CD8-positive, alpha-beta memory T cell (primary cell): ENCODE data around the gene CDADC1. TPM values are rescaled to one million over a fixed set of nuclear protein-coding genes. Genes with fewer than 3 reads are reported as not detected.

Experiments
- CTCF ChIA-PET: fragments of 350-600 bp; sonication (Branson Sonifier 250); formaldehyde crosslinking; loops from one replicate; lab custom pipeline; 2021; ENCODE audit warnings: antibody characterized with exemption; lab: Charles Lee
- POLR2A ChIA-PET: fragments of 350-600 bp; sonication (Branson Sonifier 250); formaldehyde crosslinking; loops from one replicate; lab custom pipeline; 2021; ENCODE audit warnings: antibody characterized with exemption; lab: Charles Lee
- DNase-seq, 5 donors: peaks; one replicate each; pipeline versions ENCODE4 v3.0.0 to v3.0.0-alpha.2; 2020 to 2022; ENCODE audit warnings: mixed read lengths in 1 of 5
- H3K27ac ChIP-seq: one replicate; pipeline ENCODE4 v1.7.0; 2013; ENCODE audit warnings: low read depth, mild to moderate bottlenecking, low read length, moderate library complexity
- H3K27me3 ChIP-seq: 2 replicates; pipeline ENCODE4 v1.7.0; 2013; ENCODE audit warnings: low read length, mild to moderate bottlenecking; ENCODE audit not compliant: insufficient read depth, poor library complexity, severe bottlenecking
- H3K36me3 ChIP-seq: 2 replicates; pipeline ENCODE4 v1.7.0; 2013; ENCODE audit warnings: mild to moderate bottlenecking, low read length, moderate library complexity; ENCODE audit not compliant: insufficient read depth
- H3K4me1 ChIP-seq: 2 replicates; pipeline ENCODE4 v1.7.0; 2013; ENCODE audit warnings: mild to moderate bottlenecking, low read length, moderate library complexity; ENCODE audit not compliant: insufficient read depth
- H3K4me3 ChIP-seq: 2 replicates; pipeline ENCODE4 v1.7.0; 2013; ENCODE audit warnings: mild to moderate bottlenecking, low read length
- H3K9me3 ChIP-seq: 2 replicates; pipeline ENCODE4 v1.7.0; 2013; ENCODE audit warnings: mild to moderate bottlenecking, low read length
- H3K27ac Mint-ChIP-seq, 8 donors: one replicate each; pipeline ENCODE4 v1.8.0; 2020 to 2021; ENCODE audit warnings: mixed read lengths in 8 of 8, mild to moderate bottlenecking in 6 of 8, inconsistent platforms in 3 of 8, moderate library complexity in 3 of 8
- H3K27me3 Mint-ChIP-seq, 2 donors: one replicate each; pipeline ENCODE4 v1.8.0; 2020 to 2021; ENCODE audit warnings: mixed read lengths in 2 of 2, mild to moderate bottlenecking in 1 of 2, moderate library complexity in 1 of 2
- H3K36me3 Mint-ChIP-seq, 3 donors: one replicate each; pipeline ENCODE4 v1.8.0; 2020 to 2021; ENCODE audit warnings: mixed read lengths in 3 of 3, inconsistent platforms in 1 of 3, mild to moderate bottlenecking in 1 of 3
- H3K4me1 Mint-ChIP-seq, 3 donors: one replicate each; pipeline ENCODE4 v1.8.0; 2020 to 2021; ENCODE audit warnings: mixed read lengths in 3 of 3, inconsistent platforms in 1 of 3, mild to moderate bottlenecking in 1 of 3
- H3K4me3 Mint-ChIP-seq, 7 donors: one replicate each; pipeline ENCODE4 v1.8.0; 2020 to 2021; ENCODE audit warnings: mixed read lengths in 7 of 7, mild to moderate bottlenecking in 6 of 7, moderate library complexity in 4 of 7, inconsistent platforms in 2 of 7
- H3K9me3 Mint-ChIP-seq, 5 donors: one replicate each; pipeline ENCODE4 v1.8.0; 2020 to 2022; ENCODE audit warnings: mixed read lengths in 5 of 5, mild to moderate bottlenecking in 3 of 5, moderate library complexity in 2 of 5, inconsistent platforms in 1 of 5
- polyA plus RNA-seq: library from polyadenylated mRNA; unstranded; fragments of 300-500 nt; fragmentation: Illumina TruSeq; gene quantifications from one replicate; pipeline ENCODE4 v1.2.3, GENCODE V29; 2021
- total RNA-seq, 2 experiments: library from RNA; stranded (reverse); gene quantifications; one replicate each; pipeline ENCODE4 v1.2.3, GENCODE V29; 2021

CDADC1 gene
- total and polyA plus RNA-seq, 3 experiments from 2014 or later = 9.8 to 12.0 (median 10.8) TPM

DNA sequence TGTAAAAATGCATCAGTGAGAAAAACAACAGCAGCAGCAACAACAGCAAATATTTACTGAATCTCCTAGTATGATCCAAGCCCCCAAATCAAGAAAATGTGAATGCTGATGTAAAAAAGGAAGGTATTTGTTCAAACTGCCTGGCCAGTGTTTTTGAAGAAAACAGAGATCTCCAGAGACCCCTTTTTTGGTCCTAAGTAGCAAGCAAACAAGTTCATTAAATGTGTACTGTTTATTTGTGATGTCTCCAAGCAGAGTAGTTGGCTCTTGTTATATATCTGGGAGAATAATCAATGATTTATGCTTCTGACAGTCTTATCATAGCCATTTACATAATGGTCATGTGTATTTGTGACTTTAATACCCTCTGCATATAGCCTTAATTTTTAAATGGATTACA is 50.7 kb downstream of the CDADC1 start:
- peaks cover 4 to 12% (median 6%) of the 10 kb centered on the region in 3 donors for H3K4me1 Mint-ChIP-seq
- H3K36me3 ChIP-seq = no peaks in the 10 kb centered on the region
- H3K4me3 ChIP-seq = no peak overlapping the region
- ChIA-PET CTCF (interaction anchor here (6.1 kb wide), 1 partner anchor 307 kb away, joined by 67 read pairs; no protein-coding TSS in a partner anchor), POLR2A (no interaction called here)
- no peak overlapping the region for H3K4me3 Mint-ChIP-seq
- H3K27me3 Mint-ChIP-seq = no peaks in the 10 kb centered on the region
- no peaks in the 10 kb centered on the region for H3K9me3 Mint-ChIP-seq
- no peak overlapping the region for H3K27ac ChIP-seq
- H3K36me3 Mint-ChIP-seq = peaks cover 3 to 9% (median 5%) of the 10 kb centered on the region in 3 donors
- peak overlapping the region in 1 of 8 donors; percentile 62 for H3K27ac Mint-ChIP-seq
- H3K9me3 ChIP-seq = no peaks in the 10 kb centered on the region
- H3K4me1 ChIP-seq = peaks cover 6% of the 10 kb centered on the region
- DNase-seq = no peak
- no peaks in the 10 kb centered on the region for H3K27me3 ChIP-seq

DNA sequence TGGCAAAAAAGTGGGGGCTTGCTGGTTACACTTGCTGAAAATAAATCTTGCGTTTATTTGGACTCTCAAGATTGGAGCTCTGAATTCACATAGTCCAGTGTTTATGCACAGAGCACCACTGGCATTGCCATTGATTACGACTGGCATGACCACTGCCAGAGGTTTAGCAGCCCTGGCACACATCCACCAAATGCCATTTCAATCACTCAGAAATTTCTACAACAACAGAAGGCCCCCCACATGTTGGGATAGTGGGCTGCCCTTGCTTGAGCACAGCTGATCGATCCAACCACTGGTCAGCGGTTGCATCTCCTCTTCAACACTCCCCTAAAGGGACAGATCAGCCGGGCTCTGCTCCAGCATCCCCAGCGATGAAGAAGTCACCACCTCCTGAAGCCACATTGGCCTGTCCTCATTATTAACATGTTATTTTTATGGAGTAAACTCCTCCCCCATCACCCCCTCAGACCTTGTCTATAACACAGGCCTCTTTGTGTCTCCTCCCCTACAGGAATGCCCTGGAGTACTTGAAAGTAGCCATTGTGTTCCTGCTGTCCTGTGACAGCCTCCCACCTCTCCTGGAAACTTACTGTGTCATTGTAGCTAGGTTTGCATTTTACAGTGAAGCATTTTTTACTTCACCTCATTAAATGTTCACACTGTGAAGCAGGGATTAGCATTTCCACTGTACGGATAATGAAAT is 51.3 kb downstream of the CDADC1 start:
- Mint-ChIP-seq H3K4me1 (peaks cover 4 to 12% (median 6%) of the 10 kb centered on the region in 3 donors), H3K27ac (peak overlapping the region in 1 of 8 donors; percentile 12)
- CTCF ChIA-PET = interaction anchor here (6.1 kb wide), 1 partner anchor 307 kb away, joined by 67 read pairs; no protein-coding TSS in a partner anchor

DNA sequence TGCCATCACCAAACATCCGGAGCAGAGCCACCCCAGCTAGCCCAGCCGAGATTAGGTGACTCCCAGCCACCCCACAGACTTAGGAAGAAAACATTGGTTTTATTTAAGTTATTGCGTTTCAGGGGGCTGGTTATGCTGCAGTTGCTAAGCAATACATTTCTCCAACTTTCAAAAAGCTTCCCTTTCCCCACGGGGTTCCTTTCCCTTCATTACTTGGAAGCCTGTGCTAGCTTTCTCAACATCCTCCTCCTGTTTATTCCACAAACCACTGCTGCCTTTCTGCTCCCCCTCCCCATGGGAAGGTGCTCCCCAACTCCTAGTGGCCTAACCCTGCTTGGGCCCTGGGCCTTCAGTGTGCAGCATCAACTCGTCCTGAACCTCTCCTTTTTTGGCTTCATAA is 52.6 kb downstream of the CDADC1 start:
- no peaks in the 10 kb centered on the region for H3K36me3 ChIP-seq
- no peaks in the 10 kb centered on the region for H3K9me3 ChIP-seq
- no peaks in the 10 kb centered on the region for H3K27me3 ChIP-seq
- H3K4me1 Mint-ChIP-seq = peaks cover 4 to 12% (median 6%) of the 10 kb centered on the region in 3 donors
- peak overlapping the region in 1 of 8 donors; percentile 34 for H3K27ac Mint-ChIP-seq
- H3K36me3 Mint-ChIP-seq = peaks cover 2 to 5% (median 3%) of the 10 kb centered on the region in 3 donors
- no peaks in the 10 kb centered on the region for H3K27me3 Mint-ChIP-seq
- POLR2A ChIA-PET = no interaction called here
- no peaks in the 10 kb centered on the region for H3K9me3 Mint-ChIP-seq
- H3K27ac ChIP-seq = no peak overlapping the region
- peaks cover 6% of the 10 kb centered on the region for H3K4me1 ChIP-seq
- no peak for DNase-seq
- no peak overlapping the region for H3K4me3 ChIP-seq
- CTCF ChIA-PET = interaction anchor here (0.8 to 6.1 kb wide), 5 partner anchors 10 to 312 kb away, joined by 3 to 67 read pairs (median 4); partner anchors contain the start of gene RCBTB1
- H3K4me3 Mint-ChIP-seq = no peak overlapping the region

More for the DNA sequence above, 51.3 kb downstream of the CDADC1 start:
- Histone ChIP-seq H3K4me3 (no peak overlapping the region), H3K36me3 (no peaks in the 10 kb centered on the region), H3K27ac (no peak overlapping the region), H3K4me1 (peaks cover 6% of the 10 kb centered on the region), H3K27me3 (no peaks in the 10 kb centered on the region), H3K9me3 (no peaks in the 10 kb centered on the region)
- Mint-ChIP-seq H3K36me3 (peaks cover 3 to 8% (median 3%) of the 10 kb centered on the region in 3 donors), H3K4me3 (no peak overlapping the region), H3K9me3 (no peaks in the 10 kb centered on the region), H3K27me3 (no peaks in the 10 kb centered on the region)
- POLR2A ChIA-PET = no interaction called here
- DNase-seq = no peak

DNA sequence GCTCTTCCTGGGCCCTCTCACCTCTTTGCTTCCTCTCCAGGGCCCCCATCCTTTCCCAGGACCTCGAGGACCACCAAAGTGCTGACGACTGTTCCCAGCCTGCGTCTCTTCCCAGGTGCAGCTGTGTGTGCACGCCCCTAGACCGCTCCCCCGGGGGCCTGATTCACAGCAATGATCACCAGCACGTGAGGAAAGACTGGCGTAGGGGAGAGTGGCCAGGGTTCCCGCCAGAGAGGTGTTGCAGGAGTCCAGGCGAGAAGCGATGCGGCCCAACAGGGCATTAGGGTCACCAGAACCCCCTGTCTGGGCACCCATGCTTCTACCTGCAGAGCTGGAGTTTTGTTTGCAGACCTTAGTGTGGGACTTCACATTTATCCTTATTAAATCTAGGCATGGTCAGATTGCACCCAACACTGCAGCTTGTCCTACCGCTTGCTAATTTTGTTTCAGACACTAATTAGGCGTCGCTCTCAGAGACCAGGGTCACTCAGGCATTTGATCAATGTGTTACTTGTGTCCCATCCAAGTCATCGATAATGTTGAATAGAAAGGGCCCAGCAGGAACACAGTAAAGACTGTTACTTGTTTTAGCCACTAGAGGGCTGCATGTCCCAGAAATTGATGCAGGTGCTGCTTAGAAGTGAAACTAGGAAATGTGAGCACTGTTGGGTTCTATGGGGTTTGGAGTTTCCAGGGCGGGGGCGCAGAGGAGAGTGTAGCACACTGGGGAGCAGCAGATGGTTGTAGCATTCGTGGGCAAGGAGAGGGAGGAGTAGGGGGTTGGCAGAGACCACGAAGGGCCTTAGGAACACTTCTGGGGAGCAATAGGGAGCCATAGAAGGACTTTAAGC is 53.2 kb downstream of the CDADC1 start:
- Histone ChIP-seq H3K9me3 (no peaks in the 10 kb centered on the region), H3K36me3 (no peaks in the 10 kb centered on the region), H3K27ac (no peak overlapping the region), H3K27me3 (no peaks in the 10 kb centered on the region), H3K4me3 (peak overlapping the region; percentile 53), H3K4me1 (peaks cover 6% of the 10 kb centered on the region)
- POLR2A ChIA-PET = no interaction called here
- DNase-seq = peak; percentile 42 to 74 (median 69)
- Mint-ChIP-seq H3K9me3 (no peaks in the 10 kb centered on the region), H3K4me3 (peak overlapping the region; percentile 3 to 93 (median 80)), H3K36me3 (peaks cover 0 to 2% (median 0%) of the 10 kb centered on the region in 3 donors), H3K27me3 (no peaks in the 10 kb centered on the region), H3K4me1 (peaks cover 4 to 12% (median 6%) of the 10 kb centered on the region in 3 donors), H3K27ac (peak overlapping the region in 7 of 8 donors; percentile 55 to 92 (median 81))
- CTCF ChIA-PET = interaction anchor here (0.8 to 6.1 kb wide), 5 partner anchors 10 to 312 kb away, joined by 3 to 67 read pairs (median 4); partner anchors contain the start of gene RCBTB1

DNA sequence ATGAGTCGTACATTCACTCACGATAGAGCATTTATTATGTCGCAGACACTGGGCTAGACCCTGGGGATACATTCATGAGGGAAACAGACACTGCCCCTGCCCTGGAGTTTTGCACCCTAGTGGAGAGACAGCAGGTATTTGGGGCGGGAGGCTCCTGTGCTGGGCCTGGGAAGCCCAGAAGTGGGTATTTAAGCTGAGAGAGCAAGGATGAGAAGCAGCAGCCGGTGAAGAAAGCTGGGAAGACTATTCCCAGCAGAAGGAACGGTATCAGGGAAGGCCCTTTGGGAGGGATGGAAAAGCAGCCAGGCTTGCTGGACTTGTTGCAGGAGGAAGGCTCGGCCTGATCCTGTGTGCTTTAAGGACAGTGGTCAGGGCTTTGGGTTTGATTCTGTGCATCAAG is 54.5 kb downstream of the CDADC1 start:
- peak overlapping the region in 4 of 7 donors; percentile 13 to 49 (median 34) for H3K4me3 Mint-ChIP-seq
- no peak for DNase-seq

DNA sequence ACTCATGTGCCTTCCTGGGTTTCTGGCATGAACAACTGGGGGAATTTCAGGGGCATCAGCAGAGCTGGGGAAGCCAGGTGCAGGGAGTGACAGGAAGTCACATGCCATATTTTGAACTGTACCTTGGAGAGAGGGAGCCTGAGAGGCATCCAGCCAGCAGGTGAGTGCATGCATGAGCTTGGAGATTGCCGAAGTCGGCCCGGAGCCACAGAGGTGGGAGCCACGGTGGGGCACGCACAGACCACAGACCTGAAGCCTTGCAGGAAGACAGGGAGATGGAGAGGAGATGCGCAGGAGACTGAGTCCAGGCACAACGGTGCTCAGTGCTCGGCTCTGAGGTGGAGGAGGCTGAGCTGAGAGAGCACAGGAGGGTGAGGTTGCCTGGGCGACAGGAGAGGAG is 55.1 kb downstream of the CDADC1 start:
- Mint-ChIP-seq H3K9me3 (no peaks in the 10 kb centered on the region), H3K36me3 (peaks cover 0 to 2% (median 0%) of the 10 kb centered on the region in 3 donors), H3K27me3 (no peaks in the 10 kb centered on the region), H3K27ac (peak overlapping the region in 4 of 8 donors; percentile 32 to 93 (median 48)), H3K4me3 (no peak overlapping the region), H3K4me1 (peaks cover 4 to 12% (median 6%) of the 10 kb centered on the region in 3 donors)
- no peak for DNase-seq
- ChIA-PET POLR2A (no interaction called here), CTCF (interaction anchor here (6.1 kb wide), 1 partner anchor 303 kb away, joined by 67 read pairs; no protein-coding TSS in a partner anchor)
- Histone ChIP-seq H3K27me3 (no peaks in the 10 kb centered on the region), H3K27ac (no peak overlapping the region), H3K9me3 (no peaks in the 10 kb centered on the region), H3K4me1 (peaks cover 6% of the 10 kb centered on the region), H3K4me3 (no peak overlapping the region), H3K36me3 (no peaks in the 10 kb centered on the region)

More for the DNA sequence above, 54.5 kb downstream of the CDADC1 start:
- Histone ChIP-seq H3K36me3 (no peaks in the 10 kb centered on the region), H3K27me3 (no peaks in the 10 kb centered on the region), H3K4me1 (peaks cover 6% of the 10 kb centered on the region), H3K4me3 (no peak overlapping the region), H3K27ac (no peak overlapping the region), H3K9me3 (no peaks in the 10 kb centered on the region)
- H3K9me3 Mint-ChIP-seq = no peaks in the 10 kb centered on the region
- peaks cover 0 to 2% (median 0%) of the 10 kb centered on the region in 3 donors for H3K36me3 Mint-ChIP-seq
- peaks cover 4 to 12% (median 6%) of the 10 kb centered on the region in 3 donors for H3K4me1 Mint-ChIP-seq
- ChIA-PET POLR2A (no interaction called here), CTCF (interaction anchor here (1.8 to 6.1 kb wide), 2 partner anchors 283 to 304 kb away, joined by 4 to 67 read pairs; partner anchors contain the start of gene RCBTB1)
- H3K27ac Mint-ChIP-seq = peak overlapping the region in 3 of 8 donors; percentile 42 to 93 (median 50)
- H3K27me3 Mint-ChIP-seq = no peaks in the 10 kb centered on the region

DNA sequence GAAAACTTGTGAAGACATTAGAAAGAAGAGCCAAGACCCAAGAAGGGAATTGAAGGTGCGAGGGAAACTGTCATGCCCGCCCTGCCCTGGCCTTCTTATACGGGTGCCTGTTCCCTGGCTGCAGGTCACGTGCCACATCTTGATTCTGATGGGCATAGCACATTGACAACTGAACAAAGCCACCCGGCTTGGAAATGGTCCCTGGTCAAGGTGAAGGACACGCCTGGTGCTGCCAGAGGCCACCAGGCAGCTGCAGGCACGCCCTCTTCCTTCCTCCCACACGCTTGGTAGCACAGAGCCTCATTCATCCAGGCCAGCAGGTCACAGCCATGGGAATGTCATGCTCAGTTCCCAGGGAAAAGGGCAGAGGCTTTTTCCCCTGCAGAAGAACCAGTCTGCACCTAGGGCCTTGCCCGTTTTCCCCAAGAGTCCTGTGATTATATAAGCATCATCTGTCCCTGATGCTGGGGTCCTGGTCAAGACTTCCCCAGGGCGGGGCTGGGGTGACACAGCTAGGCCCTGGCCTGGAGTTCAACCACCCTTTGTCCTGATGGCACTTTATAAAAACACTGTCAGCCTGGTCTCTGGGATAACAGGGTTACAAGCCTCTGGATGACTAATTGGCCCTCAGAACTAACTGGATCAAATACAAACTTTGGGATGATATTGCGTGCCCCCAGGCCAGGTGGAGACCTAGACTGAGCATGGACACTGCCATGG is 56.0 kb downstream of the CDADC1 start:
- H3K9me3 Mint-ChIP-seq = no peaks in the 10 kb centered on the region
- Histone ChIP-seq H3K9me3 (no peaks in the 10 kb centered on the region), H3K36me3 (no peaks in the 10 kb centered on the region), H3K4me3 (no peak overlapping the region), H3K4me1 (peaks cover 6% of the 10 kb centered on the region), H3K27me3 (no peaks in the 10 kb centered on the region), H3K27ac (no peak overlapping the region)
- no peak overlapping the region for H3K4me3 Mint-ChIP-seq
- CTCF ChIA-PET = interaction anchor here (6.1 kb wide), 1 partner anchor 302 kb away, joined by 67 read pairs; no protein-coding TSS in a partner anchor
- H3K36me3 Mint-ChIP-seq = peaks cover 0 to 2% (median 0%) of the 10 kb centered on the region in 3 donors
- H3K27ac Mint-ChIP-seq = peak overlapping the region in 1 of 8 donors; percentile 66
- no peak for DNase-seq
- no peaks in the 10 kb centered on the region for H3K27me3 Mint-ChIP-seq
- H3K4me1 Mint-ChIP-seq = peaks cover 4 to 12% (median 6%) of the 10 kb centered on the region in 3 donors
- POLR2A ChIA-PET = no interaction called here
